SH-SY5Y (cell line): ENCODE results near the gene PRPF39.

Source experiments
- GATA2 ChIP-seq: IDR thresholded peaks from 2 replicates; pipeline ENCODE4 v1.6.1; 2011; ENCODE audit warnings: mild to moderate bottlenecking, low read depth, low read length
- GATA3 ChIP-seq: IDR thresholded peaks from 2 replicates; pipeline ENCODE4 v1.6.1; 2011; ENCODE audit warnings: low read depth, mild to moderate bottlenecking, low read length, moderate library complexity

DNA sequence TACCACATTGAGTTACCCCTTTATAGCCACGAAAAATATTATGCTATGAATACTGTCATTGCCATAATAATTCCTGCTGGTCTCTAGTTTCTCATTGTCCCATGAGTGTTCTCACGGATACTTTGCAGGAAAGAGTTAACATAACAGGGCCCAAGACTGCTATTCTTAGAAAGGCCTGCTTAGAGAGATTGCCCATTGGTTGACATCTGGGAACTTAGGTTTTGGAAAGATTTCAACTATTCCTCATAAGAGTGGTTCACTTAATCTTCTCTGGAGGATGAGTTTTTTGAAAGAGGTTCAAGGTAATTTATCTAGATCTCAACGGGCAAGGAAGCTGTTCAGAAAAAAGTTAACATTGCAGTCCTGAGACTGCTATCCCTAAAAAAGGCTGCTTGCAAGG, 18.4 kb upstream of the PRPF39 start:
- TF ChIP-seq GATA2 = no peak
- no peak for TF ChIP-seq GATA3
